ENCODE results near the gene SIGMAR1.

GRCh38 chr9:34655394-34655793, 17.8 kb upstream of the SIGMAR1 start:
- no peak for TF ChIP-seq CTCF (IDR thresholded peaks at IDR 0.05)
- TF ChIP-seq POLR2A (IDR thresholded peaks at IDR 0.05) = no peak
